GM19193 (cell line): ENCODE results near the gene USB1.

ENCODE experiments used
- POLR2A ChIP-seq: IDR thresholded peaks from 4 replicates; pipeline ENCODE4 v1.6.1; 2011; ENCODE audit not compliant: insufficient read depth, insufficient read length; ENCODE audit errors: extremely low read depth

Gene USB1

GRCh38 chr16:57964157-57964700, 37.0 kb upstream of the USB1 start:
- TF ChIP-seq POLR2A, result no peak

- no peak for TF ChIP-seq POLR2A
Measured at GRCh38 chr16:57966204-57966771, 34.9 kb upstream of the USB1 start.

DNA sequence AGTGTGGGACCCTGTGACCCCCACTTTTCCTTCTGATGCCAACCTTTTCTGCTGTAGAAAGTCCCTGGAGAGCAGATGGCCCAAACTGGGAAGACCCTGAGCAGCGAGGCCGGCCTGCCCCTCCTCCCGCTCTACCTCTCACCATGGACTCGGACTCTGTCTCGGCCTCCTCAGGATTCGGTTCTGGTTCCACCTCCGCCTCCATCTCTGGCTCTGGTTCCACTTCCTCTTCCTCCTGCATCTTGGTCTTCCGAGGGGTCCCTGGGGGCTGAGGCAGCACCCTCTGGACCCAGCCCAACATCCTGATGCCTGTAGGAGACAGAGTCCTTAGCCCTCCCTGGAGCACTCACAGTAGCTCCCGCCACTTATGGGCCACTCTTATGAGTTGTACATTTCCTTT, 34.2 kb upstream of the USB1 start:
- TF ChIP-seq POLR2A, result no peak

DNA sequence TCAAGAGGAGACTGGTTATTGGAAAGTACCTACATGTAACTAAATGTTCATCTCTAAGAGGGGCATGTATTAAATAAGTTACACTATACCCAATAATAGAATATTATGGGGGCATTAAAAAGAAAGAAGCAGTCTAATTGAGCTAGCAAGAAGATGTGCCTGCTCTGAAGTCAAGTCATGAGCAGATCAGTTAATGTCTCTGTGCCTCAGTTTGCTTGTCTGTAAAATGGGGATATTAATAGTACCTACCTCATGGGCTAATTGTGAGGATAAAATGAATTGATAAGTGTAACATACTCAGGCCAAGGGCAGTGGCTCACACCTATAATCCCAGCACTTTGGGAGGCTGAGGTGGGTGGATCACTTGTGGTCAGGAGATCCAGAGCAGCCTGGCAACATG, 33.3 kb upstream of the USB1 start:
- no peak for TF ChIP-seq POLR2A

DNA sequence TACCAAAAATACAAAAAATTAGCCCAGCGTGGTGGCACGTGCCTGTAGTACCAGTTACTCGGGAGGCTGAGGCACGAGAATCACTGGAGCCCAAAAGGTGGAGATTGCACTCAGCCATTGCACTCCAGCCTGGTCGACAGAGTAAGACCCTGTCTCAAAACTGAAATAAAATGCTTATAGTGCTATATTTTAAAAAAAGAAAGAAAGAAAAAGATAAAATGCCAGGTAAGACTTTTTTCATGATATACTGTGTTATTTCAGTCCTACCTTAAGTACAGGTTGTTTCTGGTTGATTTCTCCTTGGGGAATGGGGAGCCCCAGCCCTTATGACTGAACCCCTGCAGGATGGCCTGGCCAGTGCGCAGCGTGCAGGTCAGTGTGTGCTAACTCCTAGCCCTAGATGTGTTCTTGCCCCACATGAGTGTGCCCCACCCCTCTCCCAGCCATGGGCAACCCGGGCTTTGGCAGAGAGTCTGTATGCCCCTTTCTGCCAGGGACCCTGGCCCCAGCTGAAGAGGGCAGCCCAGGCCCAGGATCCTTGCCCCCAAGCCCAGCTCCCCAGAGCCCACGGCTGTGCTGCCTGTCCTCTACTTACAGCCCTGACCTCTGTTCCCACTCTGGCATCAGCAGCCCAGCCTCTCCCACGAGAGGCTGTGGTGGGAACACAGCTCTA, 31.6 kb upstream of the USB1 start:
- TF ChIP-seq POLR2A, result no peak

DNA sequence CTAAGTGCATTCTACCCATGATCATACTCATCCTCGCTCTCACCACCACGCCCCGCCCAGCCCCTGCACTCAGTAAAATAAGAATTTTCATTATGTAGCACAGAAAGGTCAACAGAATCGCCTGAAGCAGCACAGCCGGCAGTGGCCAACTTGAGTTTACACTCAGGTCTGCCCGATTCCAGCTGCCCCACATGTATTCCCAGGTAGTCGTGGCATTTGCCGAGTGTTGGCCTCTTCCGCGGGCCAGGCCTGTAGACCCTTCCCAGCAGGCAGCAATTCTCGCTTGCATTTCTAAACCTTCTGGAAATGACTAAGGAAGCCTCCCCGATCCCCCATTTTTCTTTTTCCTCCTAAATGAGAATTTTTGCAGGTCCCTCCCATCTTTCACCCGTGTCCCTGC, 30.9 kb upstream of the USB1 start:
- TF ChIP-seq POLR2A, result no peak

DNA sequence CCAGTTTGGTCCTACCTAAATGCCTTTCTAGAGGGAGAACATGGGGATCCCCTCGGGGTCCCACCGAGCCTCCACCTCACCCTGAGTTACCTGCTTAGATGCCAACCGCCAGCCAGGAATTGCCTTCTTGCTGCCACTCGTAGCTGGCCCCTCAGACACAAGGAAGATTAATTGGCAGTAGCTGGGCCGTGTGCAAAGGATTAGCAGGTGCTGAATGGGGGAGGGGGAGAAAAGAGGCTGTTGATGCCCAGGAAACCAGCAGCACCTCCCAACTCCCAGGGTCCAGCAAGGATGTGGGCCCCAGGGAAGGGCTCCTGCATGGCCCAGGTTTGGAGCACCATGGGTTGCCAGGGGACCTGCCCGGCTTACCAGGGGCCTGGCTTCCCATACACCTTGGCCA, 30.2 kb upstream of the USB1 start, which contains the start of gene CNGB1:
Gene CNGB1 (minus strand): TSS at position 159 of the 400 bp plus-strand sequence. CDS start 3,842 bp downstream, outside the sequence.
- no peak for TF ChIP-seq POLR2A

DNA sequence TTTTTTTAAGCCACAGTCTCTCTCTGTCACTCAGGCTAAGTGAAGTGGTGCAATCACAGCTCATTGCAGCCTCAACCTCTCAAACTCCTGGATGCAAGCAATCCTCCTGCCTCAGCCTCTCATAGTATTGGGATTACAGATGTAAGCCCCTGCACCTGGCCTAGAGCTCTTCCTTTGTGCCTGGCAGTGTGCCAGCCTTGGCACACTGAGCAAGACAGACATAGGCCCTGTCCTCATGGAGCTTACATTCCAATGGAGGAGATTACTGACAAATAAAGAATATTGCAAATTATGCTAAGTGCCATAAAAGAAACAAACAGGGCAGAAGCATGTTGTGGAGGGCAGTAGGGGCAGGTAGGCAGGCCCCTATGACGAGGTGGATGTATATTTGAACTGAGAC, 29.4 kb upstream of the USB1 start:
- TF ChIP-seq POLR2A, result no peak

GRCh38 chr16:57972306-57972705, 28.9 kb upstream of the USB1 start:
- no peak for TF ChIP-seq POLR2A

DNA sequence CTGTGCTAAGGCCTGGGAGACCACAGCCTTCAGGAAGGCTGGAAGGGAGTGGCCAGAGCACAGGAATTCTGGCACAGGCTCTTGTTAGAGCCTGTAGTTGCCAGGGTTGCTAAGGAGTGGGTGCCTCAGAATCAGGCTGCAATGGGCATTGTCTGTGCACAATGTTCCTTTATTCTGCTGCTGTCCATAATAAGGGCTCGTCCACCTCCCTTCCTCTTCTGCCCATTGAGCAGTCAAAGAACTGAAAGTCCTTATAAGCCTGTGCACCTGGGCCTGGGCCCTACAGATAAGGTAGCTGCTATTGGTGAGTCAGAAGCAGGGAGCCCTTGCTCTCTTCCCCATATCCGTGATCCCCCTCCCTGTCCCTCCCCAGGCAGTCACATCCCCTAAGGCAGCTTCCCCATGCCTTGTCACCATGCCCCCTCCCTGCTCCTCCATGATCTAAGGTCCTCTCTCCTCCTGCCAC, 24.8 kb upstream of the USB1 start:
- no peak for TF ChIP-seq POLR2A

DNA sequence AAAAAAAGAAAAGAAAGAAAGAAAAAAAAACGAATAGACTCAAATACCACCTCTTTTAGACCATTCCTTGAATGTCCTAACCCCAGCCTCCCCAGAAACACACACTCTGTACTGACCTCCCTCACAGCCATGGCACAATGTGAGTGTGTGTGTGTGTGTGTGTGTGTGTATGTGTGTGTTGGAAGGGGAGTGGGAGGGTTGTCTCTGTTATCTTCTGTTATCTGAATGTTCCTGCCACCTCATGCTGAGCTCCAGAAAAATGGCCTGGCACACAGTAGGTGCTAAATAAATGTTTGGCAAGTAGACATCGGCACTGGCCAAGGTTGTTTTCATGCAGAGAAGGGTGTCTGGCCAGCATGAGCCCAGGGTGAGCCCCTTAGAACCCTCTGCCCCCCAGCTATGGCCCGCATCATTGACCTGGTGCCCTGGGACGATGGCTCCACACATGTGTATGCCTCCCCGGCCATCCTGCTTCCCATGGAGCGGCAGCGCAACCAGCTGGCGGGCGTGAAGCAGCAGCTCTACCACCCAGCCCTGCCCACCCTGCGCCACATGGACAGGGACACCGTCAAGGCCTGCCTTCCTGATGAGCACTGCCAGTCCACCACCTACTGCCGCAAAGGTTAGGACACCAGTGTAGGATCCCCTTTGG, 23.7 kb upstream of the USB1 start:
- no peak for TF ChIP-seq POLR2A

DNA sequence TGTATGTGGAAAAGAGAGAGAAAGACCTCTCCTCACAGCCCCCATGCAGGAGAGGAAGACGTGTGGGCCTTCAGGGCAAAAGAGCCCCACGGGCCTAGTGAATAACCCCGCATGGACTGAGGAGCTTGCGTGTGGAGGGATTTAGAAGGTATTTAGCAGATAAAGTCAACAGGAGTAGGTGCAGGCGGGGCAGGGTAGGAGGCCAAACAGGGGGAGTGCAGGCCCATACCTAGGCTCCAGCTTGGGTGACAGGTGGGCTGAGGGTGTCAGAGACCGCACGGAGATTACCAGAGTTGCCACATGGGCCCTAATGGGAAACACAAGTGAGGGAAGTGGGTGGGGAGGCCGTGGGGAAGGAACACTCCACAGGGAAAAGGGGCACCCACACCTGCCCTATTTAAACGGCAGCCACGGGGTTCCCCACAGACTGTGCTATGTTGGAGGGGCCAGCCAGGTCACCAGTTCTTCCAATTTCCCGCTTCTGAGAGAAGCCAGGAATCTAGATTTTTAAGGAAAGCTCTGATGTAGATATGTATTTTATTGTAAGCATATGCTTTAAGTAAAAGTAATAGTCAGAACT, 22.1 kb upstream of the USB1 start:
- no peak for TF ChIP-seq POLR2A

DNA sequence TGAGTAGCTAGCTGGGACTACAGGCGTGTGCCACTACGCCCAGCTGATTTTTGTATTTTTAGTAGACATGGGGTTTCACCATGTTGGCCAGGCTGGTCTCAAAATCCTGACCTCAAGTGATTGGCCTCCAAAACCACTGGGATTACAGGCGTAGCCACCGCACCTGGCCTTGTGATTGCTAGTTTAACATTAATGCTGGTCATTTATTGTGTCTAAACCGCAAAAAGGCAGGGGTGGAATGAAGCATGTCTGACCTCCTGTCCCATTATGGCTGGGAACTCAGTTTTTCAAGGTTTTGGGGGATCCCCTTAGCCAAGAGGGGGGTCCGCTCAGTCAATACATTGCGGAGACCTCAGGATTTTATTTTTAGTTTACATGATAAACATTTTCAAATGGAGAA, 19.6 kb upstream of the USB1 start:
- no peak for TF ChIP-seq POLR2A

- no peak for TF ChIP-seq POLR2A
Measured at GRCh38 chr16:57982385-57982784, 18.8 kb upstream of the USB1 start.

- no peak for TF ChIP-seq POLR2A
Measured at GRCh38 chr16:57984443-57985203, 16.6 kb upstream of the USB1 start.
